GM18870 (cell line): ENCODE measurements around the gene SGTA.
"Not testable (repeated sequence)": the region's sequence is repeated elsewhere in the genome, so short reads cannot be mapped to it uniquely, and the experiment has no call there.

ENCODE experiments used
- ATAC-seq: cut with Tn5 transposase; IDR thresholded peaks from one replicate; pipeline ENCODE4 v1.9.1; 2021; ENCODE audit warnings: moderate library complexity; ENCODE audit not compliant: unreplicated experiment

Gene SGTA

DNA sequence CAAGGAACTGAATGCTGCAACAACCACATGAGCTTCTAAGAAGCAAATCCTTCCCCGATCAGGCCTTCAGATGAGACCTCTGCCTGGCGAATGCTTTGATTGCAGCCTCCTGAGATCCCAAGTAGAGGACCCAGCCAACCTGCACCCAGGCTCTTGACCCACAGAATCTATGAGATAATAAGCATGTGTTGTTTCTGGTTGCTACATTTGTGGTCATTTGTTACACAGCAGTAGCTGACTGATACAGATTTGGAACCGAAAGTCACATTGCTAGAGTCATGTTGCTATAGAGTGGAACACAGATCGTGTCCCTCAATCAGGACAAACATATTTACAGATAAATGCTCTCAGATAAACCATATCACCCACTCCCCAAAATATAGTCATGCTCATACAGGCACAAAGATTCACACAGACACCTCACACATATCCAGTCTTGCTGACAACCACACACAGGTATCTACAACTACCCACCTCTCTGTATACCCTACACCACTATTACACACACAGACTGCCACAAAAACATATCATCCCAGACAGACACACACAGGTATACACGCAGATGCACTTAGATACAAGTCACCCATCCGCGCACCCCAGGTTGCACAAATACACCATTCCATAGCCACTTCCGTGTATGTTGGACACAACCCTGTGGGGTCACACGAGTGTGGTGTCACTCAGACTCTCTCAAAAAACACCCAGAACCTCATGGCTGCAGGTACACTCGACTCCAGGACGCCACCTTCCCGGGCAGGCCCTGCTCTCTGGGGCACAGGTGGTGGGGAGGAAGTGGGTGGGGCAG lies 67.4 kb downstream of the SGTA start:
- no peak for ATAC-seq

DNA sequence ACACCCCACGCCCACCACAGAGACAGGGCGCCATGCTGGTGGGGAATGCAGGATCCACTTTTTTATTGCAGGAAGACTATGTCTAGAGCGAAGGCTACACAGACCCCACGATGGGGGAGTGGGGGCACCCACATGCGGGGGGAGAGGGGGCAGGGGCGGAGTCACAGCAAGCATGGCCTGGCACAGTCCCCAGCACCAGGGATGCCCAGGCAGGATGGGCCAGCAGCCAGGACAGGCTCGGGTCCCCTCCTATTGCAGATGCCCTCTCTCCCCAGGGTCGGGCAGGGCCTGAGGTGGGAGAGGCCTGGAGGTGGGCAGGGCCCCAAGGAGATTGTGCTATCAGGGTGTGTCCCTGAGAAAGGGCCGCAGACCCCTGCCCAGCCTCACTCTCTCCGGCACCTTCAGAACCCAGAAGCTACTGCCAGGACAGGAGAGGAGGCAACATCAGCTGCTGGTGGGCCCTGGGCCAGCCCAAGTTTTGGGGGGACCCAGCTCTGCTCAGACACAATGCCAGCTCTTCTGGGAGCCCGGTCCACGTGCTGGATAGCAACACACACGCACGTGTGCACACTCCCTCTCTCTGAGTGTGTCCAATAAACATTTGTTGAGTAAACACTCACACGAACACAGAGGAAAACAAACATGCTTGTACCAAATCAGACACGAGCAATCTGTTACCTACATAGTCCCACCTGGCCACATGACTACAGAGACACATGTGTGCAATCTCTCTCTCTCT lies 68.4 kb downstream of the SGTA start:
- ATAC-seq: no peak

DNA sequence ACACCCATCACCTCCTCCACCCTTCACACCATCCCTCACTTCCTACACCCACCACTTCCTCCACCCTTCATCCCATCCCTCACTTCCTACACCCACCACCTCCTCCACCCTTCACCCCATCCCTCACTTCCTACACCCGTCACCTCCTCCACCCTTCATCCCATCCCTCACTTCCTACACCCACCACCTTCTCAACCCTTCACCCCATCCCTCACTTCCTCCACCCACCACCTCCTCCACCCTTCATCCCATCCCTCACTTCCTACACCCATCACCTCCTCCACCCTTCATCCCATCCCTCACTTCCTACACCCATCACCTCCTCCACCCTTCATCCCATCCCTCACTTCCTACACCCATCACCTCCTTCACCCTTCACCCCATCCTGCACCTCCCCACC lies 69.0 kb downstream of the SGTA start:
- not testable (repeated sequence) for ATAC-seq

GRCh38 chr19:2713170-2713569 lies 69.9 kb downstream of the SGTA start:
- not testable (repeated sequence) for ATAC-seq

GRCh38 chr19:2711875-2712205 lies 71.2 kb downstream of the SGTA start:
- ATAC-seq: no peak

GRCh38 chr19:2711172-2711874 lies 71.8 kb downstream of the SGTA start:
- no peak for ATAC-seq

- ATAC-seq: no peak
Measured at GRCh38 chr19:2706251-2706650, 76.8 kb downstream of the SGTA start.
